Endometrium (tissue), 2 donors: ENCODE results near the gene DENND2D.

Experiments used
- FAIRE-seq: peaks from 2 replicates; lab custom pipeline; 2012; peaks lifted over from hg19 to GRCh38; lab: Jason Lieb, UNC
- donor health status: control.
- donor health status: control.

DENND2D gene

GRCh38 chr1:111202707-111203623, 2.5 kb upstream of the DENND2D start:
- no peak for FAIRE-seq

- no peak for FAIRE-seq
Measured at GRCh38 chr1:111202366-111202706, 1.9 kb upstream of the DENND2D start.

GRCh38 chr1:111201275-111202090, 1.0 kb upstream of the DENND2D start:
- no peak for FAIRE-seq

GRCh38 chr1:111200802-111201161, 336 bp upstream of the DENND2D start:
- FAIRE-seq, result no peak

GRCh38 chr1:111199329-111199728, 1.1 kb downstream of the DENND2D start:
- no peak for FAIRE-seq

GRCh38 chr1:111198836-111199235, 1.6 kb downstream of the DENND2D start:
- FAIRE-seq, result no peak

GRCh38 chr1:111197598-111198284, 2.7 kb downstream of the DENND2D start:
- FAIRE-seq, result no peak

- FAIRE-seq, result no peak
Measured at GRCh38 chr1:111196213-111196612, 4.2 kb downstream of the DENND2D start.

GRCh38 chr1:111195002-111195684, 5.3 kb downstream of the DENND2D start:
- FAIRE-seq, result no peak

GRCh38 chr1:111193712-111194480, 6.5 kb downstream of the DENND2D start:
- no peak for FAIRE-seq

GRCh38 chr1:111192658-111193519, 7.6 kb downstream of the DENND2D start:
- FAIRE-seq, result no peak

- no peak for FAIRE-seq
Measured at GRCh38 chr1:111192074-111192473, 8.4 kb downstream of the DENND2D start.

GRCh38 chr1:111191496-111191895, 8.9 kb downstream of the DENND2D start:
- FAIRE-seq, result no peak

GRCh38 chr1:111190931-111191451, 9.5 kb downstream of the DENND2D start:
- FAIRE-seq, result no peak

GRCh38 chr1:111184663-111185062, 15.8 kb downstream of the DENND2D start:
- no peak for FAIRE-seq

GRCh38 chr1:111183308-111184069, 17.0 kb downstream of the DENND2D start:
- FAIRE-seq, result no peak

- FAIRE-seq, result no peak
Measured at GRCh38 chr1:111182052-111182451, 18.4 kb downstream of the DENND2D start.

- no peak for FAIRE-seq
Measured at GRCh38 chr1:111179968-111180533, 20.4 kb downstream of the DENND2D start.

GRCh38 chr1:111176678-111177077, 23.8 kb downstream of the DENND2D start:
- FAIRE-seq, result no peak
